Transverse colon (tissue), 4 donors: ENCODE data around the gene HBS1L.

Experiments
- CTCF ChIP-seq, 5 experiments: fragments of 200-600 bp in 3 of 5; fragments of 450-650 bp in 2 of 5; sonication (generic) in 3 of 5; IDR thresholded peaks; 1 replicate in 2 of 5; 2 replicates in 3 of 5; pipeline ENCODE4 v1.5.1; 2016 to 2017; ENCODE audit warnings: antibody characterized with exemption in 5 of 5, inconsistent platforms in 3 of 5, mild to moderate bottlenecking in 2 of 5, moderate library complexity in 1 of 5
- EP300 ChIP-seq: sonication (generic); formaldehyde crosslinking; IDR thresholded peaks from one replicate; pipeline ENCODE4 v1.6.1; 2017; ENCODE audit warnings: antibody characterized with exemption, low read depth
- POLR2A ChIP-seq: fragments of 450-650 bp; IDR thresholded peaks from one replicate; pipeline ENCODE4 v1.6.1; 2016; ENCODE audit warnings: antibody characterized with exemption, mild to moderate bottlenecking, moderate library complexity
- POLR2AphosphoS5 ChIP-seq, 3 donors: sonication (generic); formaldehyde crosslinking; IDR thresholded peaks; one replicate each; pipeline ENCODE4 v1.6.1; 2016; ENCODE audit warnings: antibody characterized with exemption in 3 of 3

GRCh38 chr6:134979142-134979541 is 75.5 kb downstream of the HBS1L start:
- TF ChIP-seq CTCF (IDR thresholded peaks at IDR 0.05): no peak
- no peak for TF ChIP-seq EP300
- TF ChIP-seq POLR2AphosphoS5 (IDR thresholded peaks at IDR 0.05): no peak
- TF ChIP-seq POLR2A: no peak
